AG10803 (cell line): Measurements from ENCODE around the gene STAT1.

Source experiments
- DNase-seq: peaks from one replicate; pipeline ENCODE4 v3.0.0; 2010; ENCODE audit warnings: low read depth
- H3K4me3 ChIP-seq: 2 replicates; pipeline ENCODE4 v1.5.1; 2011; ENCODE audit warnings: mild to moderate bottlenecking, low read length, control low read depth
- TF ChIP-seq, protein P1 (sequence below): conservative IDR thresholded peaks from 2 replicates; pipeline ENCODE4 v1.5.1; 2011; ENCODE audit warnings: mild to moderate bottlenecking, low read length, control low read depth, inconsistent platforms

The STAT1 gene

DNA sequence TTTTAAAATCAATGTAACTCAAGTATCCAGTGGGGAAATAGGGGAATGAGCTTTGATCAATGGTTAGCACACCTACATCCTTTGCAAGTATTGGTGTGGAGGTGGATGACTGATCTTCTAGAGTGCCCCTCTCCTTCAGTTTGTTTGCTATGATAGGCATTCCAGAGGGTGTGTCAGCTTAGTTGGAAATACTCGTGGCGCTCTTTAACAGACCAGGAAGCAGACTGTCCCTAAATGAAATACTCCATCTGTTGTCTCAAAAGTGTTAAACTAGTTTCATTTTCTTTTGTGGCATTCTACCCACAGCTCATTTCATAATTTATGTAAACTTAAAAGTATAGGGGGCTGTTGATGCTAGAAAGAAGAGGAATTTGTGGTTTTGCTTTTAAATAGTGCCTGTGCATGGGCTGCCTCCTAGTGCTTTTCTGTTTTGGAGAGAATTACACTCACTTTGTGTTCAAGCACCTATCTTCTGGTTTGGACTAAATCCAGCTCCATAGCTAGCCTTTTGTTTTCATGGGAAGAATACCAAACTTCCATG lies 66.2 kb downstream of the STAT1 start:
- no peak overlapping the region for H3K4me3 ChIP-seq
- TF ChIP-seq, protein P1, sequence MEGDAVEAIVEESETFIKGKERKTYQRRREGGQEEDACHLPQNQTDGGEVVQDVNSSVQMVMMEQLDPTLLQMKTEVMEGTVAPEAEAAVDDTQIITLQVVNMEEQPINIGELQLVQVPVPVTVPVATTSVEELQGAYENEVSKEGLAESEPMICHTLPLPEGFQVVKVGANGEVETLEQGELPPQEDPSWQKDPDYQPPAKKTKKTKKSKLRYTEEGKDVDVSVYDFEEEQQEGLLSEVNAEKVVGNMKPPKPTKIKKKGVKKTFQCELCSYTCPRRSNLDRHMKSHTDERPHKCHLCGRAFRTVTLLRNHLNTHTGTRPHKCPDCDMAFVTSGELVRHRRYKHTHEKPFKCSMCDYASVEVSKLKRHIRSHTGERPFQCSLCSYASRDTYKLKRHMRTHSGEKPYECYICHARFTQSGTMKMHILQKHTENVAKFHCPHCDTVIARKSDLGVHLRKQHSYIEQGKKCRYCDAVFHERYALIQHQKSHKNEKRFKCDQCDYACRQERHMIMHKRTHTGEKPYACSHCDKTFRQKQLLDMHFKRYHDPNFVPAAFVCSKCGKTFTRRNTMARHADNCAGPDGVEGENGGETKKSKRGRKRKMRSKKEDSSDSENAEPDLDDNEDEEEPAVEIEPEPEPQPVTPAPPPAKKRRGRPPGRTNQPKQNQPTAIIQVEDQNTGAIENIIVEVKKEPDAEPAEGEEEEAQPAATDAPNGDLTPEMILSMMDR: no peak
- DNase-seq: peak; percentile 72

DNA sequence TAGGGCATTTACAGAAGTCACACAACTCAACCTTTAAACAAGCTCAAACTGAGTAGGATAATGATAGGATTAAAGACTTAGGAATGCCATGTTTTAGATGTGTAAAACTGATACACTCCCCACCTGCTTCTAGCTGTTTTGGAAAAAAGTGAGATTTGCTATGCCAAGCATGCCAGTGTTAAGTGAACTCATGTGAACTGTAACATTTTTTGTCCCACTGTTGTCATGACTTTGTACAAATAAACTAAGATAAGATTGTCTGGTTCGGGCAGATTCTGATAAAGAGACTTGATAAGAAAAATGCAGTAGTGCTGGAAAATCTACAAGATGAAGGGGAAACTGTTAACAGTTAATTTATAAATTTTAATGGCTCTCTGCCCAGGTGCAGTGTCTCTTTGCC lies 66.8 kb downstream of the STAT1 start:
- H3K4me3 ChIP-seq: no peak overlapping the region
- DNase-seq: peak; percentile 41
- TF ChIP-seq, protein P1: no peak

DNA sequence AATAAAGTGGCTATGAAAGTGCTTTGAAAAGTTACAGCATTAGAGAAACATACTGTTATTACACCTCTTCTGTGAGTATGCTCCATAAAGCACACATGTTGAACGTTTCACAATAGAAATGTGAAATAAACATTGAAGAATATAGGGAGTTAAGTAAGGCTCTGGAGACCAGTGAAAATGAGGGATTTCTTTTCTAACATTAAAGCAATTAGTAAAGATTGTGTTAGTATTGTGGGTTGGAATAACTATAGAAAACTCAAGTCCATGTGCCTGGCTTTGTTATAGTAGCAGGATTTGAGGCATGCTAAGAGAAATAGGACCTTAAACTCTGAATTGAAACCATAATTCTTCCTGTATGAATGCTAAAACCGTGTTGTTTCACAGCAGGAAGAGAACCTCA lies 70.3 kb downstream of the STAT1 start:
- H3K4me3 ChIP-seq: no peak overlapping the region
- no peak for DNase-seq

DNA sequence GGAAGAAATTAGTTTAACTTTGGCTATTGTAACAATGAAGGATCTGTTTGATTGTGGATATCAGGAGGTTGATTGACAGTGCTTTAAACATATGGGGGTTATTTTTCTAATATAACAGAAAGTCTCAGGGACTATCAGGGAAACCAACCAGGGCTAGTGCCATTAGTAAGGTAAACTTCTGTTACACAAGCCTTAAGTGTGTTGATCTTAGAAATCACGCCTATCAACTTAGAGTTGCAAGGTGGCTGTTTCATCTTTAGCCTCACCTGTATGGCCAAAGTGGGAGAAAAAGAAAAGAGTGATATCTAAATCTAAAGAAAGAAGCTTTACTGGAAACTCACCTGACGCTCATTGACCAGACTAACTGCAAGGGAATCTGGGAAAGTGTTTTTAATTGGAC lies 71.3 kb downstream of the STAT1 start:
- H3K4me3 ChIP-seq: no peak overlapping the region
- DNase-seq: no peak
- TF ChIP-seq, protein P1: no peak

More for the DNA sequence above, 70.3 kb downstream of the STAT1 start:
- TF ChIP-seq, protein P1: no peak

DNA sequence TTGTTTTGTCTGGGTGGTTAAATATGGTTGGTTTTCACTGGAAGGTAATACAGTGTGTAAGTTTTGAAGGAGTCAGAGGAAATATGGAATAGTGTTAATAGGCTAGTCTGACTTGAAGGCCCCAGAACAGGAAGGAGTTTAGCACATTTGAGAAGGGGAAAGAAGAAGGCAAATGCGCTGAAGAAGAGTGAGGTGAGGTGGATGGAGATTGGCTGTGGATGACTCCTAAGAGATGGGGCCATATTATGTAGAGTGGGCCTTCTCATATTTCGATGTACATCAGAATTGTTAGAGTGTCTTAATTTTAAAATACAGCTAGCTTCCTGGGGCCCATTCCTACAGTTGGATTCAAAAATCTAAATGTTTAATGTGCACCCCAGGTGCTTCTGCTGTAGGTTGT lies 72.4 kb downstream of the STAT1 start:
- H3K4me3 ChIP-seq: no peak overlapping the region
- TF ChIP-seq, protein P1: no peak
- DNase-seq: no peak

DNA sequence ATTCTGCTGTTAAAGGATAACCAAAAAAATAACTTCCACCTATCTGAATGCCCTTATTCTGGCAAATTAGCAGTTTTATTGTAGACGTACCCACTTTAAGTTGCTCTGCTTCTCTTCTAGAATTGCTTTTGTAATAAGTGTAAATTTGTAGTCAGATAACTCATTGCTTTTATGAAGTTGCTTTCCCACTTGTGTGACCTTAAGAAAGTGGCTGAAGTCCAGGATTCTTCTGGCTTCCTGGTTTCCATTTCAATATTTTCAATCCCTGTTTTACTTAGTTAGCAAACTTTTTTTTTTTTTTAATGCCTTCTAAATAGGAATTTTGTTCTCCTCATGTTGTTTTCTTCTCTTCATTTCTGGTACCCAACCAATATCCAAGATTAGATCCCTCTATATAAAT lies 73.5 kb downstream of the STAT1 start:
- no peak overlapping the region for H3K4me3 ChIP-seq
- TF ChIP-seq, protein P1: no peak
- DNase-seq: no peak

DNA sequence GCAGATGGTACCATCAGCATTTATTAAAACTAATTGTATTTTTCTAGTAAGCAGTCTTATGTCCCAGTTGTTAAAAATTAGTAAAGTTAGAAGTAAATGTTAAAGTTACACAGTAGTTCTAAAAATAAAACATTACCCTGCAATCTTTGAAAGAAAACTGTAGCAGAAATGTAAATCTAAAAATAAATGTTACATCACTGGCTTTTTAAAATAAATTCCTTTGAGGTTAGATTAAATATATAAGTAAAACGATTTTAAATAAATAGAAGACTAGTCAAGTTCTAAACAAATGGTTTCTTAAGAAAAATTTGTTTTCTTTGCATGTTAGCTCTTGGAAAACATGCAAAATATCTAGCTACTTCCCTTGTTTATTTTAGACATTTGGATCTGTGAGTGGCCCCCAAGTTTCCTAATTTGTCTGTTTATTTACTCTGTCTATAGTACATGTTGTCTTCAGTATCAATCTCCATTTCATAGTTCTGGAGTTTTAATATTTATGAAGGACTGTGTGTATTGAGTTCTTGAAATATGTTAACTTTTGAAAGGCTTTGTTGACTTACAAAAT lies 75.1 kb downstream of the STAT1 start:
- H3K4me3 ChIP-seq: no peak overlapping the region
- DNase-seq: no peak
- TF ChIP-seq, protein P1: no peak
